H9 (cell line): Measurements from ENCODE around the gene CDC123. TPM values are rescaled to one million over a fixed set of nuclear protein-coding genes. Genes with fewer than 3 reads are reported as not detected.

Experiments used
- DNase-seq: peaks from one replicate; pipeline ENCODE4 v3.0.0-alpha.2; 2017
- H2AFZ ChIP-seq: one replicate; pipeline ENCODE4 v1.6.1; 2013; ENCODE audit warnings: mild to moderate bottlenecking, low read length, control low read depth, moderate library complexity
- H2AK5ac ChIP-seq: 2 replicates; pipeline ENCODE4 v1.6.1; 2013; ENCODE audit warnings: low read length, control low read depth, mixed read lengths; ENCODE audit not compliant: insufficient read length
- H2BK120ac ChIP-seq: one replicate; pipeline ENCODE4 v1.6.1; 2013; ENCODE audit warnings: low read depth, mild to moderate bottlenecking, low read length, control low read depth, inconsistent platforms; ENCODE audit not compliant: poor library complexity, severe bottlenecking
- H2BK12ac ChIP-seq: 2 replicates; pipeline ENCODE4 v1.6.1; 2013; ENCODE audit warnings: low read length, control low read depth, mixed read lengths, low read depth; ENCODE audit not compliant: insufficient read length
- H2BK15ac ChIP-seq: 2 replicates; pipeline ENCODE4 v1.6.1; 2013; ENCODE audit warnings: low read depth, low read length, control low read depth
- H2BK20ac ChIP-seq: one replicate; pipeline ENCODE4 v1.6.1; 2013; ENCODE audit warnings: low read depth, mild to moderate bottlenecking, low read length, control low read depth, inconsistent platforms; ENCODE audit not compliant: poor library complexity, severe bottlenecking
- H2BK5ac ChIP-seq: 2 replicates; pipeline ENCODE4 v1.6.1; 2013; ENCODE audit warnings: low read length, control low read depth, mixed read lengths; ENCODE audit not compliant: insufficient read length
- H3K14ac ChIP-seq: 2 replicates; pipeline ENCODE4 v1.6.1; 2013; ENCODE audit warnings: low read length, control low read depth; ENCODE audit not compliant: insufficient read depth
- H3K18ac ChIP-seq: 2 replicates; pipeline ENCODE4 v1.6.1; 2013; ENCODE audit warnings: low read depth, mild to moderate bottlenecking, mixed read lengths, low read length, control low read depth; ENCODE audit not compliant: insufficient read length
- H3K23ac ChIP-seq: 2 replicates; pipeline ENCODE4 v1.6.1; 2013; ENCODE audit warnings: low read length, control low read depth, mixed read lengths, low read depth; ENCODE audit not compliant: insufficient read length
- H3K23me2 ChIP-seq: 2 replicates; pipeline ENCODE4 v1.6.1; 2013; ENCODE audit warnings: low read depth, mild to moderate bottlenecking, mixed read lengths, low read length, control low read depth; ENCODE audit not compliant: insufficient read length, poor library complexity, severe bottlenecking
- H3K27ac ChIP-seq: 2 replicates; pipeline ENCODE4 v1.5.1; 2013; ENCODE audit warnings: low read length, control low read depth, mixed read lengths, low read depth; ENCODE audit not compliant: insufficient read length
- H3K27me3 ChIP-seq: 2 replicates; pipeline ENCODE4 v1.6.1; 2013; ENCODE audit warnings: low read length, control low read depth, inconsistent platforms; ENCODE audit not compliant: insufficient read depth
- H3K4ac ChIP-seq: 2 replicates; pipeline ENCODE4 v1.6.1; 2013; ENCODE audit warnings: low read depth, mild to moderate bottlenecking, control low read depth, inconsistent platforms, low read length, moderate library complexity
- H3K4me1 ChIP-seq: 2 replicates; pipeline ENCODE4 v1.6.1; 2013; ENCODE audit warnings: low read length, control low read depth, inconsistent platforms; ENCODE audit not compliant: insufficient read depth
- H3K4me2 ChIP-seq: 2 replicates; pipeline ENCODE4 v1.6.1; 2013; ENCODE audit warnings: low read length, control low read depth, mixed read lengths; ENCODE audit not compliant: insufficient read length, insufficient read depth
- H3K56ac ChIP-seq: 2 replicates; pipeline ENCODE4 v1.6.1; 2013; ENCODE audit warnings: low read depth, mild to moderate bottlenecking, mixed read lengths, low read length, control low read depth; ENCODE audit not compliant: insufficient read length
- H3K79me1 ChIP-seq: 2 replicates; pipeline ENCODE4 v1.6.1; 2013; ENCODE audit warnings: low read depth, mild to moderate bottlenecking, moderate library complexity, low read length, control low read depth, inconsistent platforms; ENCODE audit not compliant: insufficient read depth, poor library complexity, severe bottlenecking
- H3K79me2 ChIP-seq: 2 replicates; pipeline ENCODE4 v1.6.1; 2013; ENCODE audit warnings: low read length, control low read depth, inconsistent platforms; ENCODE audit not compliant: insufficient read depth
- H3K9ac ChIP-seq: 2 replicates; pipeline ENCODE4 v1.6.1; 2013; ENCODE audit warnings: low read length, control low read depth, mixed read lengths; ENCODE audit not compliant: insufficient read length; ENCODE audit errors: extremely low read depth
- H3K9me3 ChIP-seq: one replicate; pipeline ENCODE4 v1.6.1; 2013; ENCODE audit warnings: low read depth, low read length, inconsistent platforms; ENCODE audit not compliant: control insufficient read depth
- H3T11ph ChIP-seq: one replicate; pipeline ENCODE4 v1.6.1; 2013; ENCODE audit warnings: mild to moderate bottlenecking, low read length, control low read depth, inconsistent platforms
- H4K20me1 ChIP-seq: one replicate; pipeline ENCODE4 v1.6.1; 2013; ENCODE audit not compliant: control insufficient read depth, insufficient read length, insufficient read depth
- H4K5ac ChIP-seq: 2 replicates; pipeline ENCODE4 v1.6.1; 2013; ENCODE audit warnings: low read depth, mild to moderate bottlenecking, mixed read lengths, low read length, control low read depth; ENCODE audit not compliant: insufficient read length
- H4K8ac ChIP-seq: replicated peaks from 2 replicates; pipeline ENCODE4 v1.6.1; 2013; ENCODE audit warnings: low read length, control low read depth, mixed read lengths, low read depth; ENCODE audit not compliant: insufficient read length
- H4K91ac ChIP-seq: 2 replicates; pipeline ENCODE4 v1.6.1; 2013; ENCODE audit warnings: low read depth, mild to moderate bottlenecking, moderate library complexity, mixed read lengths, low read length, control low read depth; ENCODE audit not compliant: insufficient read length
- H3K27ac Mint-ChIP-seq, 3 experiments: 2 replicates in 2 of 3; 3 replicates in 1 of 3; pipeline ENCODE4 v1.8.0; 2020 to 2021; ENCODE audit warnings: mixed read lengths in 3 of 3, mild to moderate bottlenecking in 1 of 3, moderate library complexity in 1 of 3
- H3K27me3 Mint-ChIP-seq: 2 replicates; pipeline ENCODE4 v1.8.0; 2021; ENCODE audit warnings: low read depth, mild to moderate bottlenecking, moderate library complexity, mixed read lengths
- H3K36me3 Mint-ChIP-seq, 3 experiments: 2 replicates in 2 of 3; 3 replicates in 1 of 3; pipeline ENCODE4 v1.8.0; 2020 to 2021; ENCODE audit warnings: low read depth in 3 of 3, mixed read lengths in 3 of 3; ENCODE audit not compliant: insufficient read depth in 1 of 3
- H3K4me1 Mint-ChIP-seq, 2 experiments: 2 replicates each; pipeline ENCODE4 v1.8.0; 2020; ENCODE audit warnings: mixed read lengths in 2 of 2
- H3K4me3 Mint-ChIP-seq, 2 experiments: 2 replicates in 1 of 2; 3 replicates in 1 of 2; pipeline ENCODE4 v1.8.0; 2020 to 2021; ENCODE audit warnings: mild to moderate bottlenecking in 2 of 2, mixed read lengths in 2 of 2, moderate library complexity in 1 of 2
- H3K9me3 Mint-ChIP-seq, 2 experiments: 2 replicates in 1 of 2; 3 replicates in 1 of 2; pipeline ENCODE4 v1.8.0; 2020; ENCODE audit warnings: mild to moderate bottlenecking in 2 of 2, mixed read lengths in 2 of 2, moderate library complexity in 1 of 2
- CTCF ChIP-seq: fragments of 200-600 bp; sonication (generic); conservative IDR thresholded peaks from 3 replicates; pipeline ENCODE4 v1.8.0; 2021; ENCODE audit warnings: antibody characterized with exemption, mild to moderate bottlenecking
- WGBS: extraction: QIAGEN DNeasy Blood & Tissue Kit; methylation state at CpG from one replicate; pipeline ENCODE4 v1.1.7; 2013; ENCODE audit warnings: missing lambda C conversion rate, low lambda C conversion rate, mixed read lengths; ENCODE audit not compliant: insufficient read length; ENCODE audit errors: extremely low coverage; 5-methylcytosine and 5-hydroxymethylcytosine counted together
- total RNA-seq: library from RNA; stranded (reverse); gene quantifications from 2 replicates; pipeline ENCODE4 v1.2.1, GENCODE V29; 2021

Gene CDC123
- total RNA-seq, 1 experiment from 2014 or later: 159 TPM

DNA sequence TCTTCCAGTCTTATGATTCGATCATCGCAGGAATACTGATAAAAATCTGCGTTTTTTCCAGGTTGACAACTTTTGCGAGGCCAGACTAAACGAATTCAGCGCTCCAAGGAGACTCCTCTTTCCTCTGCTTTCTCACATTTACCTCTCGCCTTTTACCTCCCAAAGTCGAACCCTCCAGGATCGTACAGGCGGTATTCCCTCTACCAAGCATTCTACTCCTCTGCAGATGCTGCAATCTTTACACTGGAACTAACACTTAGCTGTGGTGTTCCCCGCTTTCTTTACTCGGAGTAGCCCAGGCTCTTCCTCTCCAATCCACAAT lies 746 bp upstream of the CDC123 start:
- Histone ChIP-seq H3K18ac (no peak overlapping the region), H3K9me3 (no peaks in the 10 kb centered on the region), H3K4me1 (no peaks in the 10 kb centered on the region), H2BK5ac (no peak overlapping the region), H4K20me1 (no peaks in the 10 kb centered on the region), H3K56ac (no peak overlapping the region), H2BK15ac (no peak overlapping the region), H2BK20ac (no peak overlapping the region), H2BK12ac (no peak overlapping the region), H2AK5ac (no peak overlapping the region), H3K79me2 (peaks cover 26% of the 10 kb centered on the region; the same call in 1 of the 2 replicates), H3K79me1 (peaks cover 10% of the 10 kb centered on the region), H3T11ph (no peak overlapping the region), H4K91ac (no peak overlapping the region), H3K14ac (no peak overlapping the region), H3K23ac (no peak overlapping the region), H3K4me2 (peak overlapping the region; percentile 80), H3K9ac (peak overlapping the region; percentile 97), H3K23me2 (peaks cover 4% of the 10 kb centered on the region), H3K27ac (peak overlapping the region; percentile 49), H4K8ac (no peak overlapping the region), H2AFZ (no peak overlapping the region), H2BK120ac (no peak overlapping the region), H3K4ac (no peak overlapping the region), H3K27me3 (no peaks in the 10 kb centered on the region), H4K5ac (no peak overlapping the region)
- Mint-ChIP-seq H3K4me1 (peaks cover 6 to 19% of the 10 kb centered on the region in 2 experiments), H3K4me3 (peak overlapping the region; percentile 89 to 94), H3K9me3 (peaks cover 0 to 1% of the 10 kb centered on the region in 2 experiments; a peak in 2 of 5 replicates), H3K27me3 (no peaks in the 10 kb centered on the region), H3K27ac (peak overlapping the region; percentile 98 to 99 (median 99)), H3K36me3 (peaks cover 7 to 21% (median 20%) of the 10 kb centered on the region in 3 experiments; a peak in 5 of 7 replicates)
- no peak for DNase-seq
- no peak for TF ChIP-seq CTCF
- WGBS: no CpG with 5 or more reads among the region's 12 CpGs
